IMR-90 (cell line): ENCODE measurements around the gene PRKCG. TPM values are rescaled to one million over a fixed set of nuclear protein-coding genes. Genes with fewer than 3 reads are reported as not detected.
A peak's percentile ranks its signal among the peaks of the same experiment; 100 is the strongest.

Experiments
- ATAC-seq: fragments of 200-7000 bp; cut with Tn5 transposase; 2 replicates; pipeline ENCODE4 v1.9.1; 2020; ENCODE audit warnings: low read depth, mild to moderate bottlenecking, moderate library complexity
- BruUV-seq: library from RNA; stranded (reverse); fragments of 400-500 nt; replicated peaks from 2 replicates; lab custom pipeline; 2021; lab: Mats Ljungman, UMichigan
- CTCF ChIA-PET: fragments of 300-600 bp; formaldehyde crosslinking; extraction: SDS; loops from one replicate; lab custom pipeline; 2021; ENCODE audit warnings: antibody characterized with exemption; lab: Yijun Ruan, JAX
- POLR2A ChIA-PET: fragments of 300-600 bp; sonication (Branson Sonifier 250); formaldehyde crosslinking; loops from one replicate; lab custom pipeline; 2022; ENCODE audit warnings: antibody characterized with exemption; ENCODE audit not compliant: unreplicated experiment; lab: Charles Lee
- DNase-seq: peaks from one replicate; pipeline ENCODE4 v3.0.0; 2013
- H2AFZ ChIP-seq: replicated peaks from 2 replicates; pipeline ENCODE3; 2013; ENCODE audit warnings: low read length, mild to moderate bottlenecking; ENCODE audit not compliant: poor library complexity
- H2AK5ac ChIP-seq: 2 replicates; pipeline ENCODE4 v1.6.1; 2013; ENCODE audit warnings: low read depth, low read length, inconsistent platforms
- H2AK9ac ChIP-seq: replicated peaks from 2 replicates; pipeline ENCODE3; 2013; ENCODE audit warnings: mild to moderate bottlenecking, low read depth, low read length, moderate library complexity; ENCODE audit not compliant: poor library complexity
- H2BK120ac ChIP-seq: 2 replicates; pipeline ENCODE4 v1.6.1; 2013; ENCODE audit warnings: low read depth, low read length, inconsistent platforms
- H2BK15ac ChIP-seq: 3 replicates; pipeline ENCODE4 v1.6.1; 2013; ENCODE audit warnings: low read depth, low read length, inconsistent platforms
- H2BK20ac ChIP-seq: 2 replicates; pipeline ENCODE4 v1.6.1; 2013; ENCODE audit warnings: low read depth, mild to moderate bottlenecking, inconsistent platforms, low read length, moderate library complexity
- H2BK5ac ChIP-seq: 2 replicates; pipeline ENCODE4 v1.6.1; 2013; ENCODE audit warnings: mild to moderate bottlenecking, low read depth, low read length, inconsistent platforms; ENCODE audit not compliant: poor library complexity, severe bottlenecking
- H3K14ac ChIP-seq: replicated peaks from 2 replicates; pipeline ENCODE4 v1.6.1; 2013; ENCODE audit warnings: low read depth, low read length, inconsistent platforms
- H3K18ac ChIP-seq: 2 replicates; pipeline ENCODE4 v1.6.1; 2013; ENCODE audit warnings: low read depth, low read length, control low read depth
- H3K23ac ChIP-seq: 2 replicates; pipeline ENCODE4 v1.6.1; 2013; ENCODE audit warnings: low read depth, low read length, inconsistent platforms
- H3K27ac ChIP-seq: 2 replicates; pipeline ENCODE4 v1.5.1; 2013; ENCODE audit warnings: mild to moderate bottlenecking, control low read depth, low read length; ENCODE audit not compliant: insufficient read depth
- H3K27me3 ChIP-seq: 2 replicates; pipeline ENCODE4 v1.6.1; 2013; ENCODE audit warnings: low read length; ENCODE audit not compliant: control insufficient read depth, insufficient read depth
- H3K36me3 ChIP-seq: 2 replicates; pipeline ENCODE4 v1.6.1; 2013; ENCODE audit warnings: low read length, mixed read lengths; ENCODE audit not compliant: control insufficient read depth, insufficient read depth
- H3K4ac ChIP-seq: 2 replicates; pipeline ENCODE4 v1.6.1; 2013; ENCODE audit warnings: low read depth, low read length, inconsistent platforms
- H3K4me1 ChIP-seq: 2 replicates; pipeline ENCODE4 v1.6.1; 2013; ENCODE audit warnings: low read length, mixed read lengths; ENCODE audit not compliant: control insufficient read depth, insufficient read depth
- H3K4me2 ChIP-seq: 2 replicates; pipeline ENCODE4 v1.6.1; 2013; ENCODE audit warnings: low read depth, mild to moderate bottlenecking, control low read depth, low read length, moderate library complexity
- H3K4me3 ChIP-seq: 2 replicates; pipeline ENCODE4 v1.5.1; 2013; ENCODE audit warnings: low read depth, mild to moderate bottlenecking, control low read depth, low read length, moderate library complexity; ENCODE audit not compliant: insufficient read depth
- H3K56ac ChIP-seq: 2 replicates; pipeline ENCODE4 v1.6.1; 2013; ENCODE audit warnings: low read length, inconsistent platforms; ENCODE audit not compliant: insufficient read depth; ENCODE audit errors: extremely low read depth
- H3K79me1 ChIP-seq, 2 experiments: 2 replicates each; pipeline ENCODE4 v1.6.1; 2013; ENCODE audit warnings: low read length in 2 of 2, inconsistent platforms in 1 of 2, low read depth in 1 of 2
- H3K9ac ChIP-seq: 2 replicates; pipeline ENCODE4 v1.6.1; 2013; ENCODE audit warnings: low read depth, low read length, control low read depth
- H3K9me1 ChIP-seq: 2 replicates; pipeline ENCODE4 v1.6.1; 2013; ENCODE audit warnings: low read length, inconsistent platforms; ENCODE audit not compliant: insufficient read depth
- H3K9me3 ChIP-seq: 2 replicates; pipeline ENCODE4 v1.6.1; 2013; ENCODE audit warnings: low read length; ENCODE audit not compliant: control insufficient read depth, insufficient read depth
- H4K20me1 ChIP-seq: 2 replicates; pipeline ENCODE4 v1.6.1; 2013; ENCODE audit warnings: low read length, inconsistent platforms; ENCODE audit not compliant: insufficient read depth
- H4K5ac ChIP-seq: 2 replicates; pipeline ENCODE4 v1.6.1; 2013; ENCODE audit warnings: mild to moderate bottlenecking, low read depth, low read length, control low read depth
- H4K8ac ChIP-seq, 2 experiments: 2 replicates each; pipeline ENCODE4 v1.6.1; 2013; ENCODE audit warnings: low read depth in 2 of 2, low read length in 2 of 2, control low read depth in 1 of 2, inconsistent platforms in 1 of 2
- H4K91ac ChIP-seq: 2 replicates; pipeline ENCODE4 v1.6.1; 2013; ENCODE audit warnings: low read depth, low read length, inconsistent platforms; ENCODE audit not compliant: insufficient read depth
- BHLHE40 ChIP-seq: fragments of 150-350 bp; IDR thresholded peaks from 2 replicates; pipeline ENCODE4 v1.6.1; 2016; ENCODE audit warnings: mild to moderate bottlenecking, low read depth, low read length
- POLR2A ChIP-seq: IDR thresholded peaks from 2 replicates; pipeline ENCODE4 v1.6.1; 2012; ENCODE audit warnings: mild to moderate bottlenecking, low read depth, low read length
- WGBS, 2 experiments: methylation state at CpG; one replicate each; pipeline versions ENCODE4 v1.1.5 to v1.1.7; 2013; ENCODE audit warnings: missing lambda C conversion rate in 2 of 2; ENCODE audit not compliant: insufficient read length in 1 of 2; ENCODE audit errors: extremely low coverage in 2 of 2; 5-methylcytosine and 5-hydroxymethylcytosine counted together
- dilution Hi-C: fragments of 300-500 bp; cut with HindIII; formaldehyde crosslinking; loops from one replicate; pipeline ENCODE4 v1.14.3; 2018; ENCODE audit warnings: low sequenced_read_pairs; ENCODE audit not compliant: unreplicated experiment
- in situ Hi-C: fragments of 300-500 bp; cut with MboI; formaldehyde crosslinking; loops from 3 replicates; pipeline ENCODE4 v1.14.3; 2019; ENCODE audit warnings: low sequenced_read_pairs, inconsistent platforms, mixed read lengths
- intact Hi-C: fragments of 100-400 bp; cut with micrococcal nuclease; formaldehyde crosslinking; loops from 2 replicates; pipeline ENCODE4 v1.10.0; 2022
- polyA plus RNA-seq, 3 experiments: library from polyadenylated mRNA; depleted of rRNA; stranded (reverse); fragments of >200 nt; gene quantifications; 2 replicates each; pipeline ENCODE4 v1.2.3, GENCODE V29; 2012; ENCODE audit warnings: low replicate concordance in 1 of 3
- total RNA-seq: library from RNA; depleted of rRNA; stranded (reverse); fragments of >200 nt; gene quantifications from 2 replicates; pipeline ENCODE4 v1.2.3, GENCODE V29; 2012

PRKCG gene
- total and polyA plus RNA-seq, 2 of the 4 experiments (the other 2 are of a cell fraction), result not detected

GRCh38 chr19:53876651-53877224 is 5.3 kb upstream of the PRKCG start:
- BruUV-seq, result no TSS peak
- peaks cover 13 to 35% of the 10 kb centered on the region in 2 experiments for H3K79me1 ChIP-seq
- in situ Hi-C loops, result loop anchor here (10.0 kb wide), 1 partner anchor 578 kb away; no protein-coding TSS in a partner anchor
- no peak overlapping the region for H3K4ac ChIP-seq
- H2AK9ac ChIP-seq, result no peak overlapping the region
- CTCF ChIA-PET, result no interaction called here
- intact Hi-C loops, result no loop called here
- peaks cover 12% of the 10 kb centered on the region for H3K27me3 ChIP-seq
- peaks cover 33% of the 10 kb centered on the region for H3K36me3 ChIP-seq
- no peak overlapping the region for H2AFZ ChIP-seq
- H3K9me1 ChIP-seq, result peaks cover 11% of the 10 kb centered on the region
- H3K9me3 ChIP-seq, result no peaks in the 10 kb centered on the region
- no peak overlapping the region for H3K4me2 ChIP-seq
- no peak overlapping the region for H4K91ac ChIP-seq
- peaks cover 5% of the 10 kb centered on the region for H3K4me1 ChIP-seq
- H3K27ac ChIP-seq, result no peak overlapping the region
- peaks cover 49% of the 10 kb centered on the region for H4K20me1 ChIP-seq
- H3K23ac ChIP-seq, result no peak overlapping the region
- TF ChIP-seq POLR2A, result peak; percentile 19; the same call in 1 of the 2 replicates
- no peak for TF ChIP-seq BHLHE40
- H2BK120ac ChIP-seq, result no peak overlapping the region
- no peak overlapping the region for H3K56ac ChIP-seq
- 100% methylated on average over 3 of the region's 6 CpGs; no CpG with 5 or more reads in 1 of the 2 experiments for WGBS, 2 experiments
- no peak overlapping the region for H2BK15ac ChIP-seq
- H2BK20ac ChIP-seq, result no peak overlapping the region
- no peak overlapping the region for H4K8ac ChIP-seq
- no peak overlapping the region for H3K14ac ChIP-seq
- dilution Hi-C loops, result no loop called here
- H4K5ac ChIP-seq, result no peak overlapping the region
- ATAC-seq (no peak), DNase-seq (no peak)
- H3K9ac ChIP-seq, result no peak overlapping the region
- no peak overlapping the region for H3K4me3 ChIP-seq
- POLR2A ChIA-PET, result no interaction called here
- H2BK5ac ChIP-seq, result no peak overlapping the region
- H3K18ac ChIP-seq, result no peak overlapping the region
- no peak overlapping the region for H2AK5ac ChIP-seq
